Psoas muscle (tissue), 8 donors: ENCODE data around the gene KCNB1. TPM values are rescaled to one million over a fixed set of nuclear protein-coding genes. Genes with fewer than 3 reads are reported as not detected.

Experiments
- ATAC-seq, 4 donors: fragments of 200-7000 bp; cut with Tn5 transposase; one replicate each; pipeline ENCODE4 v1.9.1; 2020; ENCODE audit warnings: moderate library complexity in 3 of 4, mild to moderate bottlenecking in 2 of 4
- DNase-seq, 2 donors: peaks; one replicate each; pipeline ENCODE4 v3.0.0-alpha.2; 2020
- H3K27ac ChIP-seq: fragments of 200-600 bp; one replicate; pipeline ENCODE4 v1.8.0; 2022
- H3K27me3 ChIP-seq, 3 donors: fragments of 200-600 bp in 1 of 3; one replicate each; pipeline versions ENCODE4 v1.6.1 to v1.8.0; 2013 to 2022; ENCODE audit warnings: low read length in 2 of 3, mild to moderate bottlenecking in 2 of 3, moderate library complexity in 1 of 3; ENCODE audit not compliant: insufficient read depth in 3 of 3
- H3K36me3 ChIP-seq, 2 donors: fragments of 200-600 bp in 1 of 2; one replicate each; pipeline versions ENCODE4 v1.6.1 to v1.8.0; 2013 to 2022; ENCODE audit warnings: low read depth in 1 of 2, mild to moderate bottlenecking in 1 of 2, moderate library complexity in 1 of 2; ENCODE audit not compliant: insufficient read depth in 1 of 2
- H3K4me1 ChIP-seq: fragments of 200-600 bp; one replicate; pipeline ENCODE4 v1.8.0; 2022
- H3K4me3 ChIP-seq: fragments of 200-600 bp; one replicate; pipeline ENCODE4 v1.8.0; 2022; ENCODE audit warnings: mild to moderate bottlenecking
- H3K9me3 ChIP-seq: fragments of 200-600 bp; one replicate; pipeline ENCODE4 v1.8.0; 2022
- CTCF ChIP-seq: fragments of 200-600 bp; IDR thresholded peaks from one replicate; pipeline ENCODE4 v1.8.0; 2022; ENCODE audit warnings: antibody characterized with exemption
- WGBS, 3 donors: extraction: QIAGEN DNeasy Blood & Tissue Kit; methylation state at CpG; one replicate each; pipeline versions ENCODE4 v1.1.6 to v1.1.7; 2013; 5-methylcytosine and 5-hydroxymethylcytosine counted together
- intact Hi-C, 2 donors: fragments of 100-400 bp; cut with DNase I; formaldehyde crosslinking; loops; one replicate each; pipeline versions ENCODE4 v1.11.0 to v1.14.2; 2022
- polyA plus RNA-seq, 3 donors: library from polyadenylated mRNA; stranded (reverse); fragments of 200-250 nt; gene quantifications; one replicate each; pipeline ENCODE4 v1.2.3, GENCODE V29; 2013
- total RNA-seq, 4 donors: library from RNA; stranded (reverse); fragmentation: NEBNext Ultra II Directional in 2 of 4; extraction: Animal tissue kit (Norgen Biotek cat#: 25700) in 2 of 4; gene quantifications; one replicate each; pipeline versions ENCODE4 v1.2.1 to v1.2.4, GENCODE V29; 2021 to 2023
- donor health status: healthy with polysubstance abuse.
- donor health status: DM: no; HTN: no; CAD: no; lungs with moderate emphysema.
- donor health status: Bipolar disorder and iron deficiency.
- donor health status: healthy.
- donor health status: DM: yes; HTN: yes; CAD: no.
- donor health status: DM: no; HTN: no; CAD: no.
- donor health status: DM: no; HTN: no; CAD: no.
- donor health status: DM: yes; HTN: yes; CAD: no.

The KCNB1 gene
- total and polyA plus RNA-seq, 7 donors: 1.8 to 44.0 (median 5.3) TPM

- H3K4me3 ChIP-seq: no peak overlapping the region
- 95 to 98% (median 95%) methylated on average over 8 of the region's 8 CpGs for WGBS, 3 donors
- TF ChIP-seq CTCF: no peak
- intact Hi-C loops: no loop called here
- H3K27me3 ChIP-seq: peaks cover 0 to 3% (median 0%) of the 10 kb centered on the region in 3 donors
- no peaks in the 10 kb centered on the region for H3K36me3 ChIP-seq
- no peak overlapping the region for H3K27ac ChIP-seq
- H3K9me3 ChIP-seq: no peaks in the 10 kb centered on the region
- DNase-seq (no peak), ATAC-seq (no peak)
- H3K4me1 ChIP-seq: peaks cover 11% of the 10 kb centered on the region
Measured at GRCh38 chr20:49523767-49524360, 41.4 kb upstream of the KCNB1 start.

GRCh38 chr20:49521356-49521755 lies 38.9 kb upstream of the KCNB1 start:
- H3K27ac ChIP-seq: no peak overlapping the region
- H3K4me3 ChIP-seq: no peak overlapping the region
- H3K36me3 ChIP-seq: no peaks in the 10 kb centered on the region
- DNase-seq (peak; percentile 42 to 80), ATAC-seq (peak in 3 of 4 donors; percentile 87 to 90 (median 89))
- no peaks in the 10 kb centered on the region for H3K9me3 ChIP-seq
- intact Hi-C loops: no loop called here
- H3K4me1 ChIP-seq: peaks cover 7% of the 10 kb centered on the region
- peaks cover 0 to 3% (median 0%) of the 10 kb centered on the region in 3 donors for H3K27me3 ChIP-seq
- WGBS, 3 donors: 23 to 40% (median 27%) methylated on average over 4 of the region's 4 CpGs
- no peak for TF ChIP-seq CTCF

DNA sequence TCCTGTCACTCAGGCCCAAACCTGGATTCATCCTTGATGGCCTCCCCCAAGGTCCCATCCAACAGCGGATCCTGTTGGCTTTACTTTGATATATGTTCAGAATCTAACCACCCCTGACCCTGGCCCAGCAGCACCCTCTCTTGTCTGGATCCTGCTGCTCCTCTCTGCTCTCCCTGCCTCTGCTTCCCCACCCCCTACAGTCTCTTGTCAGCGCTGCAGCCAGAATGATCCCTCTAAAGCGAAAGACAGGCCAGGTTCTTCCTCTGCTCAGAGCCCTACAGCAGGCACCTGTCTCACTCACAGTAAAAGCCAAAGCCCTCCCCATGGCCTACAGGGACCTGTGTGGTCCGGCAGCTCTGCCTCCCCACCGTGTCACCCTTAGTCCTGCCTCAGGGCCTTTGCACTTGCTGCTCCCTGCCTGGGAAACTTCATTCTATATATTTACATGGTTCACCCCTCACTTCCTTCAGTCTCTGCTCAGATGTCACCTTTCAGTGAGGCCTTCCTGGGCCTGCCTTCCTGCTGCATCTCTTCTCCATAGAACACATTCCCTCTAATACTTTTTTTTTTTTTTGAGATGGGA lies 37.4 kb upstream of the KCNB1 start:
- no peak overlapping the region for H3K4me3 ChIP-seq
- DNase-seq (no peak), ATAC-seq (no peak)
- H3K9me3 ChIP-seq: no peaks in the 10 kb centered on the region
- no peaks in the 10 kb centered on the region for H3K36me3 ChIP-seq
- no peak for TF ChIP-seq CTCF
- H3K4me1 ChIP-seq: no peaks in the 10 kb centered on the region
- WGBS, 3 donors: 86 to 95% (median 92%) methylated on average over 5 of the region's 5 CpGs
- H3K27ac ChIP-seq: no peak overlapping the region
- peaks cover 0 to 3% (median 0%) of the 10 kb centered on the region in 3 donors for H3K27me3 ChIP-seq
- intact Hi-C loops: no loop called here

- Histone ChIP-seq H3K9me3 (no peaks in the 10 kb centered on the region), H3K4me3 (no peak overlapping the region), H3K36me3 (no peaks in the 10 kb centered on the region), H3K4me1 (no peaks in the 10 kb centered on the region), H3K27ac (no peak overlapping the region), H3K27me3 (peaks cover 0 to 3% (median 0%) of the 10 kb centered on the region in 3 donors)
- DNase-seq (no peak), ATAC-seq (no peak)
- no peak for TF ChIP-seq CTCF
- intact Hi-C loops: no loop called here
- WGBS, 3 donors: 76 to 81% (median 76%) methylated on average over 4 of the region's 4 CpGs
Measured at GRCh38 chr20:49519212-49519712, 36.8 kb upstream of the KCNB1 start.
